Measurements from ENCODE around the gene MAN2A1.

DNA sequence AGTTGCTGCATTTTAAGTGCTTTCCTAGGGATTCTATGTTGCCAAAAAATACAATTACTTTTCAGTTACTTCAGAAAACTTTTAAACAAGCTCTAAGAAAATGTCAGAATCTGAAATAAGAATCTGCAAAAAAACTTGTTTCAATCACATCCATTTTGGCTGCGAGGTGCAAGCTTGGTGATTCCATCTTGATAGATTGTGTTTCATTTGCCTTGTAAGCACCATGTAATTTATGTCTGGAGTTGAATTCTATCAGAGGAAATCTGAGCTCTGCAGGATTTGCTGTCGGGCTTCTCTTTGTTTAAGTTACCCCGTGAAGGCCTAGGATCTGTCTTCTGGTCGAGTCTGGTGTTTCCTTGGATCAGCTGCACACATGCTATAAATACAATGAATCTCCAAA, 40.4 kb upstream of the MAN2A1 start:
- TF ChIP-seq, protein P1, sequence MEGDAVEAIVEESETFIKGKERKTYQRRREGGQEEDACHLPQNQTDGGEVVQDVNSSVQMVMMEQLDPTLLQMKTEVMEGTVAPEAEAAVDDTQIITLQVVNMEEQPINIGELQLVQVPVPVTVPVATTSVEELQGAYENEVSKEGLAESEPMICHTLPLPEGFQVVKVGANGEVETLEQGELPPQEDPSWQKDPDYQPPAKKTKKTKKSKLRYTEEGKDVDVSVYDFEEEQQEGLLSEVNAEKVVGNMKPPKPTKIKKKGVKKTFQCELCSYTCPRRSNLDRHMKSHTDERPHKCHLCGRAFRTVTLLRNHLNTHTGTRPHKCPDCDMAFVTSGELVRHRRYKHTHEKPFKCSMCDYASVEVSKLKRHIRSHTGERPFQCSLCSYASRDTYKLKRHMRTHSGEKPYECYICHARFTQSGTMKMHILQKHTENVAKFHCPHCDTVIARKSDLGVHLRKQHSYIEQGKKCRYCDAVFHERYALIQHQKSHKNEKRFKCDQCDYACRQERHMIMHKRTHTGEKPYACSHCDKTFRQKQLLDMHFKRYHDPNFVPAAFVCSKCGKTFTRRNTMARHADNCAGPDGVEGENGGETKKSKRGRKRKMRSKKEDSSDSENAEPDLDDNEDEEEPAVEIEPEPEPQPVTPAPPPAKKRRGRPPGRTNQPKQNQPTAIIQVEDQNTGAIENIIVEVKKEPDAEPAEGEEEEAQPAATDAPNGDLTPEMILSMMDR (IDR thresholded peaks at IDR 0.05 in 8 of 11, conservative IDR thresholded peaks at IDR 0.05 in 3 of 11): no peak
- no peak for TF ChIP-seq POLR2AphosphoS5 (IDR thresholded peaks at IDR 0.05)

Measured in spleen (tissue), 7 donors.